ENCODE data around the gene UNC119.
"Not testable (repeated sequence)": the region's sequence is repeated elsewhere in the genome, so short reads cannot be mapped to it uniquely, and the experiment has no call there.

The UNC119 gene

DNA sequence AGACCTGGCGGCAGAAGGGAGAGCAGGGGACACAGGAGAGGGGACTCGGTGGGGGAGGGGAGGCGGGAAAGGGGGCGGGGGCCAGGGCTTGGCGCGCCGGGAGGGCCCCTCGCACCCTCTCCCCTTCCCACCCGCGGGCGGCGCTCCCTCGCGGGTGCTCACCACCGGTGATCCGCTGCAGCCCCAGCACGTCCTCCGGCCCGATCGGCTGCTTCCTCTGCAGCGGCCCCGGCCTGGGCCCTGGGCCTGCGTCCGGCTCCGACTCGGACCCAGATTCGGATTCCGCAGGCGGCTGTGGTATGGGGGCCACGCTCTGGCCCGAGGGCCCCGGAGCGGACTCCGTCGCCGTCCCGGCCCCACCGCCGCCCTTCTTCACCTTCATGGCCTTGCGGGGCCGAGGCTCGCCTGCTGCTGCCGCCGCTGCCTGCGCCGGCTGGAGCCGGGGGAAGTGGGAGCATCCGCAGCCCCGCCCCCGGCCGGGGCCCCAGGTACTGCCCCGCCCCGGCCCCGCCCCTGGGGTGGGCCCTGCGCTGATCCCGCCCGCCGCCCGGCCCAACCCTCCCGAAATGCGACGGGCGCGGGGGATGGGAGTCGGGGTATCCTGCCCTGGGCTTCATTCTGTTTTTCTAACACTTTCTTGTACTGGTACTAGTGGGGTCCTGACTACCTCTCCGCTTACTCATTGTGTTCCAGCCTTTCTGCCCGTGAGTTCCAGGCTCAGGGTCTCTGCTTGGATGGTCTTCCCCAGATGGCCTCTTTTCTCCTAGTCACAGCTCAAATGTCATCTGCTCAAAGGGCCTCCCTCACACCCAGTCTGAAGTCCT lies at the start of gene UNC119:
Gene UNC119, minus strand, starts transcription at position 449 of the 824 bp plus-strand sequence. Its CDS starts 67 bp downstream, at position 382.
- peak; percentile 78 for DNase-seq (ENCODE audit: low spot score)

DNA sequence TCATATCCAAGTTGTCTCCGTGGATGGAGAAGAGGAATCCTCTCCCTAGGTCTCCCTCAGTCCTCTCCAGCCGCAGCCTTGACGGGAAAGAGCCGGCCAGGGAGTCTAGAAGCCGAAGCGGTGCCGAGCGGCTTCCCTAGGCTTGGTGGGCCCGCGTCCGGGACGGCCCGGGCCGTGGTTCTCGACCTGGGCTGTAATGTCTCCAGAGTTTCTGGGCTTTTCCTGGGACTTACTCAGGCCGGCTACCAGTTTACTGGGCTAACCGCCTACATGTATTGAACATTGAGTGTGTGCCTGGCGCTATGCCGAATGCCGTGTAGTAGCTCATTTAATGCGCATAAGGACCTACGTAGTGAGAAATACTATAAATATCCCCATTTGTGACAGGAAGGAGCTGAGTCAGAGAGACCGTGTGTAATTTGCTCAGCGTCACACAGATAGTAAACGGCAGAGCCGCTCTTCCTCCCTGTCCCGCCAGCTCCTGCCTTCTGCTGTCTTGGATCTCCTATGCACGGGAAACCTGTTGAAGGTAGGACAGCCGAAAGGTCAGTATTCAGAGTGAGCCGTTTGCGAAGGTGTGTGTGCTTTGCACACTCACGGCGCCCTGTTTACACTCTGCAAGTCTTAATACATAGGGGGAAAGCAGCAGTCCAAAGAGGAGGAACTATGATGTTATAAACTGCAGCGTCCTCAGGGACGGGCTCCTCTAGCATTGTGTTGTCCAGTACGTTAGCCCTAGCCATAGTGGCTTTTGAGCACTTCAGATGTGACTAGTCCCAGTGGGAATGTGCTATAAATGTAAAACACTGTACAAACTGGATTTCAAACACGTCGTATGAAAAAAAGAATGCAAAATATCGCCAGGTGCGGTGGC lies 47.1 kb upstream of the UNC119 start:
- peak; percentile 84 for DNase-seq (ENCODE audit: low spot score)

DNA sequence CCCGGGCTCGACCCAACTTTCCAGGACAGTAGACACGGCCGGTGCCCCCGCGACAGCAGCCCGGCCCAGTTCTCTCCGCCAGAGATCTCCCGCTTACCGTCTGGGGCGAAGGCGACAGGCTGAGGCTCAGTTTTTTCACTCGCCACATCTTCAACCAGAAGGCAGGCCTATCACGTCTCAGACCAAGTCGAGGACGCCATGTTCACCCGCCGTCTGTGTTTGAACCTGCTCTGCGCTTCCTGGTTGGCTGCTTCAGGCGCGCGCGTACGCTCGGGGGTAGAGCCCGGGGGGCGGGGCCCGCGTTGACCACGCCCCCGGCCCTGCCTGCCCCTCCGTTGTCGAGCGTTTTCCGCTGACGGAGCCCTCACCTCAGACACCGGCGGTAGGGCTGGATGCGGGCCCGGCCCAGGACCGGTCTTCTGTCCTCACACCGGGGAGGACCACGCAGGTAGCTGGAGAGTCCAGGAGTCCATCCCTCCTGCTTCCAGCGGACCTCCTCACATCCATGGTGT lies 46.4 kb upstream of the UNC119 start, which contains the start of gene SPAG5:
Gene SPAG5, minus strand, starts transcription at position 227 of the 512 bp plus-strand sequence. Its CDS starts 79 bp downstream, at position 148.
- DNase-seq (ENCODE audit: low spot score) = peak; percentile 90

DNA sequence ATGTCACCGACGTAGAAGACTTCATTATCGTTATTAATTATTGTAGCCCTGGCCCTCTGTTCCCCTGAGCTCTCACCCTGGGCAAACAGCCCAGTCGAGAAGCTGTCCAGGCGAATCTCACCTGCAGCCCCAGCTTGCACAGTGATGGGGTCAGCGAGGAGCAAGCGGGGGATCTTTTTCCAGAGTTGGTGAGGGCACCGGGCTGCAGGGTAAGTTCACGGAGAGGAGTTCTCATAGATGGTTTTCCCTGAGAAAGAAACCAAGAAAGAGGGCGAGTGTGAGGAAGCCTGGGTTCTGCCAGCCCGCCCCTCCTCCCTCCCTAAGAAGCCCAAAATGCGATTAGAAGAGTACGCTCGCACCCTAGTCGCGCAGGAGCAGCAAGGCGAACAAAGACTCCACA lies 46.0 kb upstream of the UNC119 start:
- no peak for DNase-seq (ENCODE audit: low spot score)

DNA sequence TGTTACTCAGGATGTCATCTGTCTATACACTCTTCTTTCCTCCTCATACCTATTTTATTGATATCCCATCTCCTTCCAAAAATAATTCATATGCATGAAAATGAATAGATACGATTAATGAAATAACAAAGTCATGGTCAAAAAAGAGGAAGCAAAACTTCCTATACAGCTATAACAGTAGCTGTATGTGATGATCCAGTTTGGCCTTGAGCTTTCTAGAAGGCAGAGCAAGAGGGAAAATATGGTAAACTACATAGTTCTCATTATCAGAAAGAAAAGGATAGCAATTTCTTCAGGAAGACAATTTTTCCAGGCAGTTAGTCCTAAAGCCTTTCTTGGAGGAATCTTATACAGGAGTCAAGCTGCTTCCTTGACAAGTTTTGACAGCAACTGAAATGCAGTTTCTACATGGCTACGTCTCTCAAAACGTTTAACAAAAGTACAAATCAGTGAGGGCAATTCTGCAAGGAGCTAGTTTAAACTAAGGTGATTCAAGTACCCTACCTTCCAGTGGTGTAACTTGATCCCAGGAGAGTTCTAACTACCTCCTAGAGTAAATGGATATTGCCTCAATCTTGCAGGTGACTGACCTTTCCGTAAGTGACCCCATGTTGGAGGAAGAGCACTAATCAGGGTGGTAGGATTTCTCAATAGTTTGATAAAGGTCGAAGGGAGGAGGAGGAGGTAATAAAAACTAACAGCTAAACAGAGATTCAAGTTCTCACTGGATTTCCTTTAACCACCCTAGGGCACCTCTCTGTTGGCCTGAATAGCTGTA lies 45.4 kb upstream of the UNC119 start:
- no peak for DNase-seq (ENCODE audit: low spot score)

DNA sequence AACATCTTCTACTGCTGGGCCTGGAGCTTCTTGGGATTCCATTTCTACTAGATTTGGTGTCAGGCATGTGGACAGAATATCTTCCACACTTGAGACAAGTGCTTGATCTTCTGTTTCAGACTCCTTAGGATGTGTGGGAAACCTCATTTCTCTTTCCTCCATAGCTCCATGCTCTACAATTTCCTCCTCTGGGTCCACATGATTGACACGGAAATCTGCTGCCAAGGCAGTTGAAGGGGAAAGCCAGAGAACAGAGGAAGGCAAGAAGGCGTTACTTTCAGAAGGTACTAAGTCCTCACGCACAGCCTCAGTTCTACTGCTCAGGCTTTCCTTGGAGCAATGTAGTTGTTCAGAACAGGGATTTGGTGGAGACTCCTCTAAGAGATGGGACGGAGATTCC lies 39.8 kb upstream of the UNC119 start:
- DNase-seq (ENCODE audit: low spot score) = no peak

DNA sequence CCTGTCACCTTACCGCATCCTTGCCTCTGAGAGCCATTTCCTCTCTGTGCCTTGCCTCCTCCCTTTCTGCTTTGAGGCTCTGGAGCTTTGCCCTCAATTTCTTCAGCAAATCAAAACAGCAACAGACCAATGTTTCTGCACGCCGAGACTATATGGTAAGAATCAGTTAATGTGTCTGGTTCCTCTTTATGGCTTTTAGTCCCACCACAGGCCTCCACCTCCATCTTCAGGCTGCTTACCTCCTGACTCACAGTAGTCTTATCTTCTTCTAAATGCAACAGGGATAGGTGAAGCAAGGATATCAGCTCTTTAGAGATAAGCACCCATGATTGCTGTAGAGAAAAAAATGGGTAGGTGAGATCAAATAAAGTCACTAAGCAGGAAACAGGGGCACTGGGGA lies 33.4 kb upstream of the UNC119 start:
- DNase-seq (ENCODE audit: low spot score) = no peak

DNA sequence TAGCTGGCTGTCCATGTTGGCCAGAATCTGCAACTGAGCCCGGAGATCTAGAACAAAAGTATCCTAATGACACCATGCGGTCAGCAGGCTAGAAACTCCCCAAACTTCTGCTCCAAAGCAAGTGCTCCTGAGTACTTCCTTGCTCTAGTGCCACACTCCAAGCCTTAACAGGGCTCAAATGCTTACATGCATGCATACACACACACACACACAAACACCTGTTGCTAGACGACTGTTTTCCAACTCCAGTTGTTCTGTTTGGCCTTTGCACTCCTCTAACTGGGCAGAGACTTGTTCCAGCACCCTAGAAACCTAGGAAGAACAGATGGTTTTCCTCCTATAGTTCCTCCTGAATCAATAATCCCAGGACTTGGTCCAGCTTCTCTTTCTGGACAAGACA lies 32.0 kb upstream of the UNC119 start:
- no peak for DNase-seq (ENCODE audit: low spot score)

DNA sequence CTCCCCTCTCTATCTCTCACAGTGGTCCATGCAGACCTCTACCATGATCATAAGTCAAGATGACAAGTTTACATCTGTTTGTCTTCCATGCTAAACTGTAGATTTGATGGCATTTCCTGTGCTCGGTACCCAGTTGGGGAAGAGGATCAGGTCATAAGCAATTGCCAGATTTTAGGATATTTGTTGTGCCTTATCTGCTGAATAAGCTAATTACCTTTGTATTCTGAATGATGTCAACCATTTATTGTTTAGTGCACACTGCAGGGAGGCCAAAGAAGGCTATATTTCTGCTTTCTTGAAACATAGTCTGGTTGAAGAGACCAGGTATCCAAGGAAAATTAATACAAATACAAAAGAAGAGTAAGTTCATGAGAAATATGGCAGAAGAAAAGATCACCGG lies 30.1 kb upstream of the UNC119 start:
- no peak for DNase-seq (ENCODE audit: low spot score)

DNA sequence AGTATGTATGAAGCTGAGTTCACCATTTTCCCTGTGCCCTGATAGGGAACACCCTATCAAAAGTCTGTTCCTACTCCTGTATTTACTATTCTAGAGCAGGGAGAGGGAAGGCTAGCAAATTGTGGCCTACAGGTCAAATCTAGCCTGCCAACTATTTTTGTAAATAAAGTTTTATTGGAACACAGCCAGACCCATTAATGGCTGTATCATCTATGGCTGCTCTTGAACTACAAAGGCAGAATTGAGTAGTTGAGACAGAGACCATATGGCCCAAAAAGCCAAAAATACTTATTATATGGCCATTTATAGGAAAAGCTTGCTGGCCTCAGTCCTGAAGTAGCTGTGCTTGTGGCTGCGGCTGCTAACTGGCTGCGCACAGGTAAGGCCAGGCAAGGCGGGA lies 28.5 kb upstream of the UNC119 start:
- DNase-seq (ENCODE audit: low spot score) = no peak

DNA sequence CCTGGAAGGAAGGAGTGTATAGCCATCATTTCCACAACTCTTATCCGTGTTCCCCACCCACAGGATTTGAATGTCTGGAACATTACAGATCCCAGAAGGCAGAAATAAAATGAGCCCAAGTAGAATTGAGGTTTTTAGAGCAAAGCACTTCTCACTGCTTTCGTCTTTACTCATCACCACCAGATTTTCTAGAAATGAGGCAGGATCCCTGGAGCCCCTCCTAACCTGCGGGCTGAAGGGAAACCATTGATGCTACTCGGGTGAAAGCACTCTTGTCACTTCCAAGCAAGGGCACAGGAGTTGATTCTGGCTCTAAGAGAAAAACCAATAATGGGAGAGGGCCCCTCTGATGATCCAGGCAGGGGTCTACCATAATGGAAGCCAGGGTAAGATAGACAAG lies 27.1 kb upstream of the UNC119 start:
- no peak for DNase-seq (ENCODE audit: low spot score)

DNA sequence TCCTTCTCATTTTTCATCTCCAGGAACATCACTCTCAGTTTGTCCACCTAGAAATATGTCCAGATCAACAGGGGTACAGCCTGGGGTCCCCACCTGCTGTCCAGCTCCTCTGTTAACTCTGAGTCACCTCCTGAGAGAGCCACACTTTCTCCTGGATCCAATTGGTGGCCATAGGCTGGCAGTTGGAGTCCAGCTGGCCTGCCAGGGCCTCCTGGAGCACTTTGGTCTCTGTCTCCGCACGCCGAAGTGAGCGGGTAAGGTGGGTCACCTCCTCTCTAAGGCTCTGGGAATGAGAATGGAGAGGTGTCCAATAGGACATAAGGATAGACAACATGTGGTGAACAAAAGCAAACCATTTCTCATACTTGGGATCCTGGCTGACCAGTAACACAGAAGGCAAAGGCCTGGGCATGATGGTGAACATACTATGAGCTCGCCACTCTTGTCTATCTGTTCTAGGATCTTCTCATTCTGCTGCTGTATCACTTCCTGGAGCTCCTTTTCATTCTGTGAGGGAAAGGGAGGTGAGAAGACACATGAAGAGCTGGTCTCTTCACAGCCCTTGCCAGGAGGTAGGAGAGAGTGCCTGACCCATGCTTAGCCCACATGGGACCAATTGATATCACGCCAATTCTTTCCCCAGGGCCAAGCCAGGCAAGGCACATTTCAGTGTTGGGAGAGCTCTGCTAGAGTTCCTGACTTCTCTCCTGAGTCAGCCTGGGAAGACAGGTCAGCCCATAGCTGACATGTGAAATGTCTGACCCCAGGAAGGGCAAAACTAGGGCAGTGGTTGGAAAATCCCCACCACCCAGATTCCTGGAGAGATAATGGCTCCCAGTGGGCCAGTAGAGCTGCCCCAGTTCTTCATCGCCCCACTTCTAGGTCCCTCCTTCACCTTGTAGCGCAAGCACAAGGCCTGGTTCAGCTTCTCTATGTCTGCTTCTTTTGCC lies 26.1 kb upstream of the UNC119 start:
- DNase-seq (ENCODE audit: low spot score) = no peak

DNA sequence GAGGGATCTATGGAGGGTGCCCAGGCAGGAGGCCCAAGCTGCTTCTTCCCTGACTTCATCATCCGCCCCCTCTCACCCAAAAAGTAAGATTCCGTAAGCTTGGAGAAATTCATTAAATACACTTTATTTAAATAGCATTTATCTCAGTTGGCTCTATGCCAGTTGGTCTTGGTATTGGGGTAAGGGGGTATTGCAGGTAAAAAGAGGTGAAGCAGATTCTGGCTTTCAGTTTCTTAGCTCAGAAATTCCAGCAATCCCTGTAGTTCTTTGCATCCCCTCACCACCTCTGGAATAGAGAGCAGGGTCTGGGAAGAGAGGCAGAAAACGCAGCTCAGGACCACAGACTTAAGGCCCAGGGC lies 25.0 kb upstream of the UNC119 start:
- no peak for DNase-seq (ENCODE audit: low spot score)

DNA sequence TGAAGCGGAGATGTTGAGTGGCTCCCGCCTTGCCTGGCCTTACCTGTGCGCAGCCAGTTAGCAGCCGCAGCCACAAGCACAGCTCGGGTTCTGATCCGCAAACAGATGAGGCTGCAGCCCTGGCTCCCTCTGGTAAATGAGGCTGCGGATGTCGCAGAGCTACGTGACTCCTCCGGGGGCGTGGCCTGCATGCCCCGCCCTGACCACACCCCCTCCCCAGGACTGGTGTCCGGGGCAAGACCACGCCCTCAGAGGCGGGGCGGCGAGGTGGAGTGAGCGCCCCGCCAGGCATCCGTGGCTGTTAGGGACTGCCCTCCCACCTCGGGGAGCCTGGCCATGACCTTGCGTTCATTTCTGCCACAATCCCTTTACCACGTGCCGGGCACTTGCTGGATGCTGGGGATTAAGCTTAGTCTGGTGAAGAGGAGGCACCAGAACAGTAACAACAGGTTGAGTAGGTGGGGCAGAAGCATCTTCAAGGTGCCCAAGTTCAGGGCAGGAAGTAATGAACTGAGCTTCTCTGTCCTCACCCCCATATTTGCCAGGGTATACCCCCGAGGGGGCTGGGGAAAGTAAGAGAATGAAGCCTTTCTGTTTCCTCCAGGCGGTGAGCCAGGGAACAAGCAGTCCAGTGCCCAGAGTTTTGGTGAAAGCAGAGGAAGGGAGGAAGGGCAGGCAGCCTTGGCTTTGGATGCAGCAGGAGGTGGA lies 24.5 kb upstream of the UNC119 start, which contains the start of gene ALDOC:
Gene ALDOC, minus strand, starts transcription at position 138 of the 708 bp plus-strand sequence. CDS start 1,363 bp downstream, outside the sequence.
- peak; percentile 86 for DNase-seq (ENCODE audit: low spot score)

DNA sequence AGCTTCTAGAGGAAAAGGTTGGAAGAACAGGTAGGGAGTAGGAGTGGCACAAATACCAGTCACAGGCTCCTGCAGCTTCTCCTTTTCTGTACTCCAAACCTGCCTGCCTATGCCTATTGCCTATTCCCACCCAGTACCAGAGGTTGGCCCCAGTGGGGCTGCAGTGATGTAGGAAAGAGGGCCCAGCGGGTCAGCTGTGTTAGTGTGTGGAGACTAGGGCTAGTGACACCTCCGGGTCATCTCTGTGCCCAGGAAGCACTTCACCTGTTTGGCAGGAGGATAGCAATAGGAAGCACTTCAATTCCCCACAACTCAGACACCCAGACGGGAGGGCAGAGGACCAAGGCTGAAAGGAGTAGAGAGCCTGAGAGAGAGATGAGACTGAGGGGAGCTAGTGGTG lies 23.6 kb upstream of the UNC119 start:
- DNase-seq (ENCODE audit: low spot score) = not testable (repeated sequence)

DNA sequence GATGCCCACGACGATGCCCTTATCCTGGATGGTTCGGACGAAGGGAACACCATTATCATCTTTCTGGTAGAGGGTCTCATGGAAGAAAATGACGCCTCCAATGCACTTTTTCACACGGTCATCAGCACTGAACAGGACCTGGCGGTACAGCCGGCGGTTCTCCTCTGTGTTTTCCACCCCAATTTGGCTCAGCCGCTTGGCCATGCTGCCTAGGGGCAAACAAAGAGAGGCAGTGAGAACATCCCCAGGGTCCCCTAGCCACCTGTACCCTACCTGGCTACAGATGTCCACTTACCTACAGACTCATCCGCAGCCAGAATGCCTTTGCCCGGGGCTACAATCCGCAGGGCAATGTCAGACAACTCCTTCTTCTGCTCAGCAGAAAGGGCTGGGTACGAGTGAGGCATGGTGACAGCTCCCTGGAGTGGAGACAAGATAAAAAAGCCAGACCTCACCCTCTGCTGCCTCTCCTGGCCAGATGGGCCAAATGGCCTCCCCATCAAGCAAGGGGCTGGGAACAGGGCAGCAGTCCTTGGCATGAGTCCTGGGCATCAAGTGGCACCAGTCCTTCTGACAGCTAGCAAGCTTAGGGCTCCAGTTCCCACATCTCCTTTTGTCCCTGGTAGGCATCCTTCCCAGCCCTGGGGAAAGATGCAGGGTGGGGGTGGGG lies 22.8 kb upstream of the UNC119 start:
- no peak for DNase-seq (ENCODE audit: low spot score)

DNA sequence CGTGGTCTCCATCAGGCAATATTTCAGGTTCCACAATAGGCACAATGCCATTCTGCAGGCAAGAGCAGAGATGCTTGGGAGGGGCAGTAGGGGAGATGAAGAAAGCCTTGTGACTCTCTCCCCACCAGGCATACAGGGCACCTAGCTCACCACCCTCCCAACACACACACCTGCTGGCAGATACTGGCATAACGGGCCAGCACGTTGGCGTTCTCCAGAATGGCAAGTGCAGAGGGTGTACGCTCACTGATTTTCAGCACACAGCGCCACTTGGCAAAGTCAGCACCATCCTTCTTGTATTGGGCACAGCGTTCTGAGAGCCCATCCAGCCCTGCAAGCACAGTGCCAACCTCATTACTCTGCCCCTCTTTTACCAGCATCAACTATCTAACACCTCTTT lies 22.1 kb upstream of the UNC119 start:
- DNase-seq (ENCODE audit: low spot score) = no peak

DNA sequence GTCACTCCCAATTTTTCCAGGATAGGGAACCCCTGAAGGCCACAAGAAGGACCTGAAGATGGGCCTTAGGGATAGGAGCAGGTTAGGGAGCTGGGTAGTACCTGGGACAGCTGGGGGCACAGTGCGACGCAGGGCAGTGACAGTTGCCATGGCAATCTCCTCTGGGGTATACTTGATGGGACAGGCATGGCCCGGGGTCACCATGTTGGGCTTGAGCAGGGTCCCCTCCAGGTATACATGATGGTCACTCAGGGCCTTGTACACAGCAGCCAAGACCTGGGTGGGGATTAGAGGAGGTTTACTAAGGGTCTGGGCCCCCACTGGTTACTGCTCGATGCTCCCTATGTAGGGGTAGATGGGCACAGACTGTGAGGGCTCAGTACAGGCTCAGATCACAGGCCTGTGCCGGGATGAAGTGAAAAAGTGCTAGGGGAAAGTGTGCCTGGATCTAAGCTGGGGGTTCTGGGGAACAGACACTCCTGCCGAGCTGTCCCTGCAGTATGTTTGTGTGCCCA lies 21.6 kb upstream of the UNC119 start:
- DNase-seq (ENCODE audit: low spot score) = no peak

DNA sequence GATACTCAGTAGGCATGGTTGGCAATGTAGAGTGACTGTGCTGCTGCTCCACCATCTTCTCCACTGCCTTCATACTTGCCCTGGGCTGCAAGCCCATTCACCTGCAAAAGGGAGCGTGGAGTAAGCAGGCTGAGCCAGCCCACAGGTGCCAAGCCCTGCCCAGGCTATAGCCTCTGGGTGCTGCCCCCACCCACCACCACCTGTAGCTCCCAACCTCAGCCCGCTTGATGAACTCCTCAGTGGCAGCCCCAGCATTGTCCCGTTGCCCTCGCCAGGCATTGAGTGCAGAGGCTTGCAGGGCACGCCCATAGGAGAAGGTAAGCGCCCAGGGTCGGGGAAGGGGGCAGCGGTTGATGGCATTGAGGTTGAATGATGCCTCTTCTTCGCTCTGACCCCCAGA lies 21.1 kb upstream of the UNC119 start:
- no peak for DNase-seq (ENCODE audit: low spot score)

Data from kidney tubule cell (primary cell).